DOHH2 (cell line): Measurements from ENCODE around the gene CHORDC1.

Experiments
- CTCF ChIP-seq: fragments of 200-600 bp; sonication (generic); IDR thresholded peaks from one replicate; pipeline ENCODE4 v1.5.1; 2014; ENCODE audit warnings: antibody characterized with exemption, mild to moderate bottlenecking, low read depth, low read length; ENCODE audit not compliant: poor library complexity, severe bottlenecking
- EZH2phosphoT487 ChIP-seq: fragments of 200-600 bp; sonication (generic); IDR thresholded peaks from 2 replicates; pipeline ENCODE4 v1.6.1; 2017; ENCODE audit warnings: borderline replicate concordance, mild to moderate bottlenecking, antibody characterized with exemption, low read length, moderate library complexity, mixed read lengths

DNA sequence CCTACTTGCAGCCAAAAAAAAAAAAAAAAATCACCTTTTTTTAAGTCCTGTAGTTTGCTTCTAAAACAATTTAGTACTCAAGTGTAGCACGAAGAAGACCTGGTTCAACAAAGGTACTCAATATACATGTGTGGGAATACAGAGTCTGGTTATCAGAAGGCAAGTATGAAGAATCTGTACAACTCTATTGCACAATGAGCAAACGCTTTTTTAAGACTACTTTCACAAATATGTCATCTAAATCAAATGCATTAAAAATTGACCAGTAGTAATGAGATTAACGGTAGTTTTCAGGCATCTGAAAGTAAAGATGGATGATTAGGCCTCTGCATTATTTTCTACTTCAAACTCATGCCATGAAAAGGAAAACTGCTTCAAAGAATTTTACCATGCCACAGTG lies 9.5 kb downstream of the CHORDC1 start:
- TF ChIP-seq CTCF: no peak
- TF ChIP-seq EZH2phosphoT487: no peak
